Transverse colon (tissue), 4 donors: ENCODE results near the gene SFN. TPM values are rescaled to one million over a fixed set of nuclear protein-coding genes. Genes with fewer than 3 reads are reported as not detected.
A peak's percentile ranks its signal among the peaks of the same experiment; 100 is the strongest.

ENCODE experiments used
- DNase-seq: peaks from one replicate; pipeline ENCODE4 v3.0.0-alpha.2; 2019
- H3K27ac ChIP-seq, 4 donors: fragments of 200-600 bp; sonication (generic); 2 replicates each; pipeline ENCODE4 v1.5.1; 2016 to 2018; ENCODE audit warnings: inconsistent platforms in 4 of 4
- H3K27me3 ChIP-seq: fragments of 200-600 bp; sonication (generic); 2 replicates; pipeline ENCODE4 v1.5.1; 2017; ENCODE audit warnings: inconsistent platforms
- H3K36me3 ChIP-seq, 4 donors: fragments of 200-600 bp; sonication (generic); 2 replicates each; pipeline ENCODE4 v1.5.1; 2017 to 2019; ENCODE audit warnings: inconsistent platforms in 4 of 4
- H3K4me1 ChIP-seq, 4 donors: fragments of 200-600 bp; sonication (generic); 2 replicates each; pipeline ENCODE4 v1.5.1; 2017 to 2020; ENCODE audit warnings: inconsistent platforms in 4 of 4
- H3K4me3 ChIP-seq, 4 donors: fragments of 200-600 bp; sonication (generic); 1 replicate in 1 of 4; 2 replicates in 3 of 4; pipeline versions ENCODE4 v1.5.1 to v1.6.1; 2017 to 2019; ENCODE audit warnings: inconsistent platforms in 4 of 4
- H3K9me3 ChIP-seq, 2 donors: fragments of 200-600 bp; sonication (generic); 2 replicates each; pipeline ENCODE4 v1.5.1; 2017 to 2019; ENCODE audit warnings: inconsistent platforms in 2 of 2
- CTCF ChIP-seq, 5 experiments: fragments of 200-600 bp in 3 of 5; fragments of 450-650 bp in 2 of 5; sonication (generic) in 3 of 5; IDR thresholded peaks; 1 replicate in 2 of 5; 2 replicates in 3 of 5; pipeline ENCODE4 v1.5.1; 2016 to 2017; ENCODE audit warnings: antibody characterized with exemption in 5 of 5, inconsistent platforms in 3 of 5, mild to moderate bottlenecking in 2 of 5, moderate library complexity in 1 of 5
- EP300 ChIP-seq: sonication (generic); formaldehyde crosslinking; IDR thresholded peaks from one replicate; pipeline ENCODE4 v1.6.1; 2017; ENCODE audit warnings: antibody characterized with exemption, low read depth
- POLR2A ChIP-seq: fragments of 450-650 bp; IDR thresholded peaks from one replicate; pipeline ENCODE4 v1.6.1; 2016; ENCODE audit warnings: antibody characterized with exemption, mild to moderate bottlenecking, moderate library complexity
- POLR2AphosphoS5 ChIP-seq, 3 donors: sonication (generic); formaldehyde crosslinking; IDR thresholded peaks; one replicate each; pipeline ENCODE4 v1.6.1; 2016; ENCODE audit warnings: antibody characterized with exemption in 3 of 3
- WGBS, 2 donors: methylation state at CpG; one replicate each; pipeline ENCODE4 v1.1.5; 2018; ENCODE audit warnings: low coverage in 1 of 2; 5-methylcytosine and 5-hydroxymethylcytosine counted together
- in situ Hi-C, 4 donors: fragments of 200-750 bp; cut with MboI; loops; one replicate each; pipeline versions ENCODE4 v1.15.0 to v1.15.1; 2017; ENCODE audit warnings: low sequenced_read_pairs in 3 of 4, low pct_ligation_motif_present in 1 of 4, low pct_unique_long_range_greater_than_20kb in 1 of 4
- intact Hi-C: fragments of 100-400 bp; cut with DNase I; formaldehyde crosslinking; loops from one replicate; pipeline ENCODE4 v1.15.1; 2023; ENCODE audit warnings: low total_unique reads
- total RNA-seq, 4 donors: library from RNA; depleted of rRNA; stranded (reverse); fragments of >200 nt; gene quantifications; one replicate each; pipeline ENCODE4 v1.1.0, GENCODE V29; 2016

Gene SFN
- total RNA-seq, 4 donors from 2014 or later, result 50.2 to 197 (median 163) TPM

DNA sequence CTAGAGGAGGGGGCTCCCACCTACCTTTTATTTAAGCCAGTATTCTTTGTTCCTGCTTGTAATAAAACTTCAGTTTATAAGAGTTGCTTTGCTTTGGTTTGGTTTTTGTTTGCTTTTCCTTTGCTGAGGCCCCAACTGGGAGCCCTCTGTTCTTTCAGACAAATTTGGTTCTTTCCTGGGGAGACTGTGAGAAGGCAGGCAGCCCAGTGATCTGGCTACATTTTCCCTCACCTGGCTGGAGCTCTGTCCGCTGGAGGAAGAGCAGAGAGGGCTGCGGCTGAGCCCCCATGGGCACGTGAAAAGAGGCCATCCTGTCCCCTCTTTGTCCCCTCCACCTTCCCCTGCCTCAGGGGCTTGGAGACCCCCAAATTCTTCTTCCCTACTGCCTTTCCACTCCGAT lies 7.3 kb upstream of the SFN start:
- peak overlapping the region in 3 of 4 donors; percentile 43 to 59 (median 57) for H3K27ac ChIP-seq
- no peak overlapping the region for H3K4me3 ChIP-seq
- WGBS, 2 donors, result 87 to 89% methylated on average over 3 to 4 of the region's 4 CpGs
- intact Hi-C loops (loop anchor here (2.0 kb wide), 1 partner anchor 19 kb away; no protein-coding TSS in a partner anchor), in situ Hi-C loops (no loop called here)
- DNase-seq, result no peak
- H3K4me1 ChIP-seq, result peaks cover 6 to 28% (median 17%) of the 10 kb centered on the region in 4 donors
- TF ChIP-seq EP300 (no peak), POLR2AphosphoS5 (IDR thresholded peaks at IDR 0.05) (no peak), POLR2A (no peak)
- peaks cover 0 to 8% (median 4%) of the 10 kb centered on the region in 4 donors for H3K36me3 ChIP-seq
- H3K9me3 ChIP-seq, result no peaks in the 10 kb centered on the region
- H3K27me3 ChIP-seq, result no peaks in the 10 kb centered on the region

GRCh38 chr1:26856181-26856580 lies 6.8 kb upstream of the SFN start:
- DNase-seq, result no peak
- Histone ChIP-seq H3K27me3 (no peaks in the 10 kb centered on the region), H3K27ac (no peak overlapping the region), H3K4me1 (peaks cover 6 to 28% (median 17%) of the 10 kb centered on the region in 4 donors), H3K4me3 (no peak overlapping the region), H3K9me3 (no peaks in the 10 kb centered on the region), H3K36me3 (peaks cover 0 to 2% (median under 1%) of the 10 kb centered on the region in 4 donors)
- 94% methylated on average over 11 of the region's 11 CpGs; no CpG with 5 or more reads in 1 of the 2 donors for whole genome bisulfite sequencing, 2 donors
- TF ChIP-seq CTCF (IDR thresholded peaks at IDR 0.05) (no peak), POLR2A (no peak), POLR2AphosphoS5 (IDR thresholded peaks at IDR 0.05) (no peak), EP300 (no peak)
- intact Hi-C loops (no loop called here), in situ Hi-C loops (no loop called here)

GRCh38 chr1:26856604-26857469 lies 6.1 kb upstream of the SFN start:
- TF ChIP-seq EP300, result no peak
- no peak for TF ChIP-seq POLR2AphosphoS5 (IDR thresholded peaks at IDR 0.05)
- TF ChIP-seq POLR2A, result no peak
- no peak for TF ChIP-seq CTCF (IDR thresholded peaks at IDR 0.05)
- H3K4me1 ChIP-seq, result peaks cover 6 to 34% (median 17%) of the 10 kb centered on the region in 4 donors
- in situ Hi-C loops, result no loop called here
- no peak for DNase-seq
- no peaks in the 10 kb centered on the region for H3K27me3 ChIP-seq
- WGBS, 2 donors, result 80 to 88% methylated on average over 2 to 21 of the region's 21 CpGs
- no peaks in the 10 kb centered on the region for H3K36me3 ChIP-seq
- H3K27ac ChIP-seq, result no peak overlapping the region
- H3K9me3 ChIP-seq, result no peaks in the 10 kb centered on the region
- intact Hi-C loops, result no loop called here
- H3K4me3 ChIP-seq, result no peak overlapping the region

DNA sequence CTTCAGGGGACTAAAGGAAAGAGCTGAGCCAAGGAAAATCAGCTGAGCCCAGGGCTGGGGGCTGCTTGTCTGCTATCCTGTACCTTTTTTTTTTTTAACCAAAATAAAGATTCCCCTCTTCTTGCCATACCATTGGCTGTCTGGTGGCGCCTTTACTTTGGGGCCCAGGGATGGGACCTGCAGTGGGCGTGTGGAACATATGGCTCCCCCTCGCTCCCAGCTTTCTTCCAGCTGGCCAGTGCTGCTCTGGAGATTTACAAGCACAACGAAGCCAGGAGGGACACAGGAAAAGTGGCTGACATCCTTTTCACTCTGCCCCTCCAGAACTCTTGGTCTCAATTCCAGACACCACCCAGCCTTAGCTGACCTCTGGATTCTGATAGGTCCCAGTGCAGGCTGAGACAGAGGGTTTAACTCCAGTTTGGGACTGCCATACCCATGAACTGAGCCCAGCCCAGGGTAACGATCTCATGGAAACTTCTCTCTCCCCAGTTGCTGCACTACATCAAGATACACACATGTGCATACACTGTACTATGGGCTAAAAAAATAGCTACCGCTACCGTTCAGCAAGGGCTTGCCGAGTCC lies 5.4 kb upstream of the SFN start:
- Histone ChIP-seq H3K9me3 (no peaks in the 10 kb centered on the region), H3K27ac (no peak overlapping the region), H3K4me3 (no peak overlapping the region), H3K4me1 (peaks cover 6 to 42% (median 18%) of the 10 kb centered on the region in 4 donors), H3K27me3 (no peaks in the 10 kb centered on the region), H3K36me3 (no peaks in the 10 kb centered on the region)
- 83% methylated on average over 8 of the region's 8 CpGs; no CpG with 5 or more reads in 1 of the 2 donors for WGBS, 2 donors
- no peak for DNase-seq
- intact Hi-C loops, result no loop called here
- in situ Hi-C loops, result no loop called here
- TF ChIP-seq POLR2AphosphoS5 (IDR thresholded peaks at IDR 0.05) (no peak), POLR2A (no peak), CTCF (IDR thresholded peaks at IDR 0.05) (no peak), EP300 (no peak)
